Endothelial cell of umbilical vein (primary cell): Measurements from ENCODE around the gene DUSP3. TPM values are rescaled to one million over a fixed set of nuclear protein-coding genes. Genes with fewer than 3 reads are reported as not detected.

ENCODE experiments used
- BruUV-seq: library from RNA; stranded (reverse); fragments of 400-500 nt; replicated peaks from 2 replicates; lab custom pipeline; 2021; lab: Mats Ljungman, UMichigan
- CTCF ChIA-PET: fragments of 300-600, 350-600 bp; sonication (Branson Sonifier 250); formaldehyde crosslinking; loops from one replicate; lab custom pipeline; 2021; ENCODE audit warnings: antibody characterized with exemption, inconsistent platforms; lab: Charles Lee
- POLR2A ChIA-PET: fragments of 300-600, 350-600 bp; sonication (Branson Sonifier 250); formaldehyde crosslinking; loops from one replicate; lab custom pipeline; 2021; ENCODE audit warnings: antibody characterized with exemption, inconsistent platforms; lab: Charles Lee
- DNase-seq: peaks from one replicate; pipeline ENCODE4 v3.0.0-alpha.2; 2011; ENCODE audit warnings: low read depth, low spot score
- FAIRE-seq: peaks from 2 replicates; lab custom pipeline; 2011; peaks lifted over from hg19 to GRCh38; lab: Jason Lieb, UNC
- H2AFZ ChIP-seq: 2 replicates; pipeline ENCODE4 v1.6.0; 2012; ENCODE audit warnings: low read depth, low read length, control low read depth, inconsistent platforms
- H3K27ac ChIP-seq: 2 replicates; pipeline ENCODE4 v1.5.1; 2011; ENCODE audit warnings: low read depth, mild to moderate bottlenecking, control low read depth, low read length, moderate library complexity; ENCODE audit not compliant: insufficient read depth
- H3K27me3 ChIP-seq, 2 experiments: 2 replicates each; pipeline versions ENCODE4 v1.6.0 to v1.6.1; 2011; ENCODE audit warnings: low read length in 2 of 2, mixed read lengths in 1 of 2; ENCODE audit not compliant: control insufficient read depth in 2 of 2, insufficient read depth in 2 of 2
- H3K36me3 ChIP-seq, 2 experiments: 2 replicates in 1 of 2; 3 replicates in 1 of 2; pipeline ENCODE4 v1.5.1; 2011; ENCODE audit warnings: low read length in 2 of 2, mild to moderate bottlenecking in 1 of 2, moderate library complexity in 1 of 2; ENCODE audit not compliant: control insufficient read depth in 2 of 2, insufficient read depth in 2 of 2; ENCODE audit errors: extremely low read depth in 1 of 2
- H3K4me1 ChIP-seq: 3 replicates; pipeline ENCODE4 v1.5.1; 2011; ENCODE audit warnings: mild to moderate bottlenecking, low read length; ENCODE audit not compliant: control insufficient read depth, insufficient read depth; ENCODE audit errors: extremely low read depth
- H3K4me2 ChIP-seq: 2 replicates; pipeline ENCODE4 v1.6.1; 2011; ENCODE audit warnings: low read length, control low read depth, mixed read lengths; ENCODE audit not compliant: insufficient read depth
- H3K4me3 ChIP-seq, 3 experiments: fragments of 200-600 bp in 1 of 3; sonication (generic), shearing (Covaris generic) in 1 of 3; replicated peaks in 1 of 3; 2 replicates each; pipeline ENCODE4 v1.5.1; 2011 to 2016; ENCODE audit warnings: control low read depth in 3 of 3, low read length in 3 of 3, mild to moderate bottlenecking in 2 of 3, inconsistent platforms in 1 of 3, low read depth in 1 of 3, moderate library complexity in 1 of 3; ENCODE audit not compliant: insufficient read depth in 1 of 3
- H3K79me2 ChIP-seq: 2 replicates; pipeline ENCODE4 v1.6.0; 2012; ENCODE audit warnings: low read length, inconsistent platforms; ENCODE audit not compliant: control insufficient read depth, insufficient read depth
- H3K9ac ChIP-seq: replicated peaks from 2 replicates; pipeline ENCODE3; 2011; ENCODE audit warnings: low read length, control low read depth; ENCODE audit not compliant: insufficient read depth; ENCODE audit errors: extremely low read depth
- H3K9me1 ChIP-seq: replicated peaks from 3 replicates; pipeline ENCODE4 v1.6.0; 2011; ENCODE audit warnings: mild to moderate bottlenecking, low read length; ENCODE audit not compliant: control insufficient read depth, insufficient read depth; ENCODE audit errors: extremely low read depth
- H3K9me3 ChIP-seq: replicated peaks from 2 replicates; pipeline ENCODE4 v1.5.1; 2012; ENCODE audit warnings: low read length, inconsistent platforms; ENCODE audit not compliant: control insufficient read depth, insufficient read depth
- H4K20me1 ChIP-seq: replicated peaks from 2 replicates; pipeline ENCODE3; 2011; ENCODE audit warnings: mild to moderate bottlenecking, low read length; ENCODE audit not compliant: control insufficient read depth, insufficient read depth; ENCODE audit errors: extremely low read depth
- EZH2 ChIP-seq: IDR thresholded peaks from 2 replicates; pipeline ENCODE4 v1.6.1; 2012; ENCODE audit warnings: borderline replicate concordance, low read depth, mild to moderate bottlenecking, moderate library complexity, low read length, inconsistent platforms; ENCODE audit not compliant: severe bottlenecking
- FOS ChIP-seq: IDR thresholded peaks from 2 replicates; pipeline ENCODE4 v1.6.1; 2011; ENCODE audit warnings: mild to moderate bottlenecking, low read length, moderate library complexity, borderline replicate concordance; ENCODE audit not compliant: insufficient read depth
- GATA2 ChIP-seq: IDR thresholded peaks from 2 replicates; pipeline ENCODE4 v1.7.0; 2011; ENCODE audit warnings: low read depth, mild to moderate bottlenecking, moderate library complexity, mixed read lengths, low read length; ENCODE audit not compliant: insufficient read length, insufficient read depth
- JUN ChIP-seq: IDR thresholded peaks from 2 replicates; pipeline ENCODE4 v1.6.1; 2011; ENCODE audit warnings: borderline replicate concordance, low read depth; ENCODE audit not compliant: insufficient read length, insufficient read depth
- MYC ChIP-seq: IDR thresholded peaks from one replicate; pipeline ENCODE4 v1.6.1; 2011; ENCODE audit warnings: mild to moderate bottlenecking, low read depth, low read length
- POLR2A ChIP-seq: IDR thresholded peaks from 2 replicates; pipeline ENCODE4 v1.6.1; 2012; ENCODE audit warnings: low read depth, mild to moderate bottlenecking, control low read depth, low read length
- POLR2AphosphoS5 ChIP-seq: IDR thresholded peaks from 2 replicates; pipeline ENCODE4 v1.6.1; 2012; ENCODE audit warnings: low read depth, mild to moderate bottlenecking, control low read depth, low read length, moderate library complexity; ENCODE audit not compliant: insufficient read depth
- dilution Hi-C: fragments of 300-500 bp; cut with MboI; formaldehyde crosslinking; loops from one replicate; pipeline ENCODE4 v1.15.0; 2019; ENCODE audit warnings: low sequenced_read_pairs; ENCODE audit not compliant: extremely low pct_ligation_motif_present
- intact Hi-C: fragments of 100-400 bp; cut with micrococcal nuclease; formaldehyde crosslinking; loops from one replicate; pipeline ENCODE4 v1.10.0; 2022
- polyA plus RNA-seq, 4 experiments: library from polyadenylated mRNA; depleted of rRNA in 3 of 4; stranded (reverse) in 3 of 4; unstranded in 1 of 4; fragments of >200 nt; gene quantifications; 2 replicates each; pipeline versions ENCODE4 v1.2.1 to v1.2.3, GENCODE V29; 2011 to 2012; ENCODE audit warnings: missing spikeins in 1 of 4
- total RNA-seq: library from RNA; stranded (reverse); gene quantifications from 2 replicates; pipeline ENCODE4 v1.2.3, GENCODE V29; 2021
- TF ChIP-seq, protein P1 (sequence below): IDR thresholded peaks from 2 replicates; pipeline ENCODE4 v1.6.1; 2011; ENCODE audit not compliant: insufficient read depth, insufficient read length
- TF ChIP-seq, protein P2 (sequence below), 2 donors: IDR thresholded peaks; 1 replicate in 1 of 2; 2 replicates in 1 of 2; pipeline ENCODE4 v1.5.1; 2011; ENCODE audit warnings: low read length in 2 of 2, mild to moderate bottlenecking in 2 of 2, moderate library complexity in 2 of 2, control low read depth in 1 of 2, inconsistent platforms in 1 of 2, low read depth in 1 of 2; ENCODE audit not compliant: insufficient read depth in 1 of 2; ENCODE audit errors: extremely low read depth in 1 of 2

Gene DUSP3
- total and polyA plus RNA-seq, 2 donors (not counting 3 experiments of a cell fraction or from before 2014, with no cell fraction given) = 46.8 to 57.7 TPM

DNA sequence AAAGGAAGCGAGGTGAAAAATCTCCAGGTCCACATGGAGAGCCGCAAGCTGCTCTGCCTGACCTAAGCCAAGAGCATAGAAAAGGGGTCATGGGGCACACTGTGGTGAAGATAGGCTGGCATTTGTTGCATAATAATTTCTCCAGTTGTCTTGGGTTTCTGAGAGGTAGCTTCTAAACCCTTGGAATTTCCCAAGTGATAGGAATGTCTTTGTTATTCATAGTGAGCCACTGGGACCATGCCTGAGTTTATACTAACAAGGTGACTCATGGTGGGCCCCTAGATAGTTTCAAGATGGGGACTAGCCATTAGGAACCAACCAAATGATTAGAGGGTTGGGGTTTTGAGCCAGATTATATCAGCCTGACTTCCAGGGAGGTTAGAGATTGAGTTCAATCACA is 45.8 kb downstream of the DUSP3 start:
- CTCF ChIA-PET = interaction anchor here (1.2 to 1.5 kb wide), 2 partner anchors 11 to 211 kb away, joined by 3 read pairs; no protein-coding TSS in a partner anchor
- dilution Hi-C loops (no loop called here), intact Hi-C loops (no loop called here)
- POLR2A ChIA-PET = no interaction called here
- no peaks in the 10 kb centered on the region for H3K9me3 ChIP-seq
- no peak overlapping the region for H3K9ac ChIP-seq
- H3K79me2 ChIP-seq = no peaks in the 10 kb centered on the region
- H3K36me3 ChIP-seq = no peaks in the 10 kb centered on the region
- H3K27me3 ChIP-seq = peaks cover 2% of the 10 kb centered on the region in 2 experiments
- no peak for DNase-seq
- H4K20me1 ChIP-seq = no peaks in the 10 kb centered on the region
- H3K27ac ChIP-seq = no peak overlapping the region
- no peak overlapping the region for H3K4me3 ChIP-seq
- BruUV-seq = no TSS peak
- TF ChIP-seq, protein P1, sequence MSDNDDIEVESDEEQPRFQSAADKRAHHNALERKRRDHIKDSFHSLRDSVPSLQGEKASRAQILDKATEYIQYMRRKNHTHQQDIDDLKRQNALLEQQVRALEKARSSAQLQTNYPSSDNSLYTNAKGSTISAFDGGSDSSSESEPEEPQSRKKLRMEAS = no peak
- TF ChIP-seq POLR2AphosphoS5 (no peak), FOS (no peak), GATA2 (no peak), POLR2A (no peak), MYC (no peak), EZH2 (no peak), JUN (no peak)
- TF ChIP-seq, protein P2, sequence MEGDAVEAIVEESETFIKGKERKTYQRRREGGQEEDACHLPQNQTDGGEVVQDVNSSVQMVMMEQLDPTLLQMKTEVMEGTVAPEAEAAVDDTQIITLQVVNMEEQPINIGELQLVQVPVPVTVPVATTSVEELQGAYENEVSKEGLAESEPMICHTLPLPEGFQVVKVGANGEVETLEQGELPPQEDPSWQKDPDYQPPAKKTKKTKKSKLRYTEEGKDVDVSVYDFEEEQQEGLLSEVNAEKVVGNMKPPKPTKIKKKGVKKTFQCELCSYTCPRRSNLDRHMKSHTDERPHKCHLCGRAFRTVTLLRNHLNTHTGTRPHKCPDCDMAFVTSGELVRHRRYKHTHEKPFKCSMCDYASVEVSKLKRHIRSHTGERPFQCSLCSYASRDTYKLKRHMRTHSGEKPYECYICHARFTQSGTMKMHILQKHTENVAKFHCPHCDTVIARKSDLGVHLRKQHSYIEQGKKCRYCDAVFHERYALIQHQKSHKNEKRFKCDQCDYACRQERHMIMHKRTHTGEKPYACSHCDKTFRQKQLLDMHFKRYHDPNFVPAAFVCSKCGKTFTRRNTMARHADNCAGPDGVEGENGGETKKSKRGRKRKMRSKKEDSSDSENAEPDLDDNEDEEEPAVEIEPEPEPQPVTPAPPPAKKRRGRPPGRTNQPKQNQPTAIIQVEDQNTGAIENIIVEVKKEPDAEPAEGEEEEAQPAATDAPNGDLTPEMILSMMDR (IDR thresholded peaks at IDR 0.05; ENCODE audit: extremely low read depth in 1 of 2, insufficient read depth in 1 of 2, low read depth in 1 of 2, low read length in 2 of 2) = no peak
- no peak overlapping the region for H2AFZ ChIP-seq
- H3K4me1 ChIP-seq = no peaks in the 10 kb centered on the region
- H3K4me2 ChIP-seq = no peak overlapping the region
- FAIRE-seq = no peak
- no peaks in the 10 kb centered on the region for H3K9me1 ChIP-seq
